PC-9 (cell line): Measurements from ENCODE around the gene USH2A.

Experiments used
- CTCF ChIP-seq: fragments of 200-600 bp; sonication (generic); conservative IDR thresholded peaks from 2 replicates; pipeline ENCODE4 v1.6.1; 2017; ENCODE audit warnings: mixed run types, antibody characterized with exemption, mild to moderate bottlenecking, moderate library complexity
- EZH2 ChIP-seq: fragments of 200-600 bp; sonication (generic); IDR thresholded peaks from 2 replicates; pipeline ENCODE4 v1.8.0; 2017; ENCODE audit warnings: antibody characterized with exemption, low read depth

DNA sequence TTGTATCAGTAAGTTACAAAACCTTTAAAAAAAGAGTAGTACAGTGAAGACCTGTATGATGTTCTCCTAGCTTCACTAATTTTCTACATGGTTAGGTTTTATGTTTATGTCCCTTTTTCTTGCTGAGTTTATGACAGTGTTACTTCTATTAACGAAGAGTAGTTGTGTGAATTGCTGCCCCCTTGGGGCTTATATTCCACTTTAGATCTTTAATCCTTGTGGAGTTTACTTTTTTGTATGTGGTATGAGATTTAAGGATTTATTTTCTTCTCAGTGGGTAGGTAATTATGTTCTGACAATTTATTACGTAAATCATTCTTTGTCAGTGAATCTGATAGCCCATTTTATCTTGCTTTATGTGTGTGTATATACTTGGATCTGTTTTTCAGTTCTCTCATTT is 841.4 kb downstream of the USH2A start:
- TF ChIP-seq CTCF (no peak), EZH2 (no peak)
